NCI-H1105 (cell line): ENCODE data around the gene DDX20.
A peak's percentile ranks its signal among the peaks of the same experiment; 100 is the strongest.

Source experiments
- DNase-seq: peaks from one replicate; lab custom pipeline; 2025; lab: John Stamatoyannopoulos, UW

DDX20 gene

DNA sequence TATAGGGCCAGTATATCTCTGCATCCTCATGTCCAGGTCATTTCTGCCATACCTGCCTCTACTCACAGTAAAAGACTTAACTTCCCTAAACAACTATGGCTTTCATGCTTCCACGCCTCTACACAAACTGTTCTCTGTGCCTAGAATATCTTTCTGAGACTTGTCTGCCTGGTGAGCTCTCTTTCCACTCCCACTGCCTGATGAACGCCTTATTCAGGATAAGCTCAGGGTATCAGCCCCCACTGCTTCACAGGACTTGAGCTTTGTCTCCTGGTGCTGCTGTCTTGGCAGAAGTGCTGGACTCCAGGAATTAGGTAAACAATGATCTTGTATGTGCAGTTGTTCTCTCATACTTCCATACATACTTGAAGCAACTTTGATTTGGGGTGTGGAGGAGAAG lies 4.8 kb upstream of the DDX20 start:
- DNase-seq, result no peak

DNA sequence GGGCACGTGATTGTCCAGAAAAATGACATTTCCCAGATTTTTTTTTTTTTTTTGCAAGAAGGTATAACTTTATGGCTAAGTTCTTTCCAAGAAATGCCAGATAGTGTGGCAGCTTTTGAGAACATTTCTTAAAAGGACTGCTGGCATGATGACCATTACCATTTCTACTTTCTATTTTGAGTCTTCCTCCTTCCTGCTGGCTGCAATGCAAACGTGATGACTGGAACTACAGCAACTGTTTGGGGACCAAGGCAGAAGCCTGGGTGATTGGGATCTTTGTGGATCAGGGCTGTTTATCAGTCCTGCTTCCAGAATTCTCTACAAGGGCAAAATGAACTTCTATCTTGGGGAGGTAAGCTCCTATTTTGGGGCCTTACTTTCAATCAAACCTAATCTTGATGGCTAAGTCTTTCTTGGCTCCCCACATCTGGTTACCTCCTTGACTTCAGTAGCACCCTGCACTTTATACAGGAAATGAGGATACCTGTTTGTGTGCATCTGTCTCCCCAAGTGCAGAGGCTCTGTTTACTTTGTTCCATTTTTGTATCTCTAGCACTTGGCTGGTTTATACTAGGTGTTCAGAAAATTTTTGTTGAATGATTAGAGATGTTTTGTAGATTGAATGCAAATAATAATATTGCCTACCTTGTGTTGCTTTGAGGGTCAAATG lies 3.7 kb upstream of the DDX20 start:
- no peak for DNase-seq

DNA sequence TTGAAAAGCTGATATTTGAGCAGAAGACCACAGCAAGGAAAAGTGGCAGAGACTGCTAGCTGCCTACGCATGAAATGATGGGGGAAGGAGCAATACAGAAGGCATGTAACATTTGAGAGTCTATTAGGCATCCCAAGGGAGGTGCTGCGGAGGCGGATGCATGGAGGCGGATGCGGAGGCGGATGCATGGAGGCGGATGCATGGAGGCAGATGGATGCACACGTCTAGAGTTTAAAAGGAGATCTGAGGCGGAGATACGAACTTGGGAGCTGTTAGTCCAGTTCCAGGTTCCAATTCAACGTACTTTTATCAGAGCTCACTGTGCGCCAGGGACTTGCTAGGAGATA lies 744 bp upstream of the DDX20 start:
- peak; percentile 50 for DNase-seq

DNA sequence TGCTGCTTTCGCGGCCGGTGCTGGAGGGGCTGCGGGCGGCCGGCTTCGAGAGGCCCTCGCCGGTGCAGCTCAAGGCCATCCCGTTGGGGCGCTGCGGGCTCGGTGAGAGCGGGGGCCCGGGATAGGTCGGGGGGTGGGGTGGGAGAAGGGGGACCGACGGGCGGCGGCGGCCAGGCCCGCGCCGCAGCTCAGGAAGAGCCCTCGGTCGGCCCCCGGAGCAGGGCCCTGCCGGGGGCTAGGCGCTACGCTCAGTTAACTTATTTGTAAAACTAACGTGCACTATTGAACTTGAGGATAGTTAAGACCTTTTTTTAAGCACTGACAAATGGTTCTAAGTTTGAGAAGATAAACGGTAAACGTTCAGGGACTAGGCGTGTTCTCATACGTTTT lies 418 bp downstream of the DDX20 start:
- no peak for DNase-seq

DNA sequence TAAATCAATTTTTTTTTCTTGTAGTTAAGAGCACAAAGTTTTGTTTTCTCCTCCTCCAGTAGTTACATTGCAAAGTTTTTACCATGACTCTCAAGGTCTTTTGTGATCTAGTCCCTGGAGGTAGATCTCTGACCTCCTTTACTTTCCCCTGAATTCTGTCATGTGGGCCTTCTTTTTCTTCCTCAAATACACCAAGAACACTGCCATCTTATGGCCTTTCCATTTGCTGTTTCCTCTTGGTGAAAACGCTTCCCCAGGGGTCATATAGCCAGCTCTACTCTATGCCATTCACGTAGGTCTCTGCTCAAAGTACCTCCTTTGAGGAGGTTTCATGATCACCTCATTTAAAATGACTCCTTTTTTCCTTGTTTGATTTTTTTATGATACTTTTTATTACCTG lies 2.7 kb downstream of the DDX20 start:
- DNase-seq, result no peak

DNA sequence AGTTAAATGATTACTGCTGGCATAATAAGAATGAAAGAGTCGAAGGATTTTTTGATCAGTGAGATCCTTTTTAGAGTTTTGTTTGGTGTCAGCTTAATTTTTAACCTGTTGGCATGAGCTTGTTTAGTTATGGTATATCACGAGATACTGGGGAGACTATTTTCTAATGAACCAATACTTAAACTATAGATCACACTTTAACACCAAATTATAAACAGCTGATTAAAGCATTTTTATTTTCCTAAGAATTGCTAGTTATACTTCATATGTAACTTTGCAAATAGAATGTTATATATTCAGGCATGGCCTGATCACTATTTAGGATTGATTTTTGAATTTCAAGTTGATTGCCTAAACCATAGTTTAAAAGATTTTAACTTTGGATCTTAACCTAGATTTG lies 6.0 kb downstream of the DDX20 start:
- no peak for DNase-seq

DNA sequence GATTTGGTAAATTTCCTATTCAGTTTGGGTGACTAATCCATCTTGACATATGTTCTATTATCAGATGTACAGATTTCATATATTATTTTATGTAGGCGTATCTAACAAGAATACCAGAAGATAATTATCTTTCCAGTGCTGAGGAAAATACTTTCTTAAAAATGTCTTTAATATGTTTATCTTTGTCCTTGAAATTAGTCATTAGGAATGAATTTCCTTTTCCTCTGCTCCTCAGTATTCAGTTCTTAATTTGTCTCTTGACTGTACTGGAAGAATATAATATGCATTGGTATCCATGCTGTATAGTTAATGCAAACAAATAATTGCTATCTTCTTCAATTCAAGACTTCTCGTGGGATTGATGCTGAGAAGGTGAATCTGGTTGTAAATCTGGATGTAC lies 6.6 kb downstream of the DDX20 start:
- DNase-seq, result no peak

DNA sequence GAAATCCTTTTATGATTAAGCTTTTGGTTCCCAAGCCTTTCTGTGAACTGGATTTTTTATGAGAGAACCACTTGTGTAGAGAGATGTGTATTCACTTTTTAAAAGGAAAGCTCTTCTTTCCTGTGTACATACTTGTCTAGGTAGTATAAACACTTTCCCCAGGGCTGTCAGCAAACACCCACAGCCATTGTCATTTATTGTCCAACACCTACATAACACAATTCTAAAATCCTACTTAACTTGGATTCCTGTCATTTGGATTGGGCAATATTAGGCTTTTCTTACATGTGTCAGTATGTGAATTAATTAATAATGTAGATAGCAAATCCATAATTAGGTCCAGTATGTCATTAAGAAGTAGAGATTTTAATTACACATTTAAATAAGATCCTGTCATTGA lies 12.3 kb downstream of the DDX20 start:
- DNase-seq, result no peak

DNA sequence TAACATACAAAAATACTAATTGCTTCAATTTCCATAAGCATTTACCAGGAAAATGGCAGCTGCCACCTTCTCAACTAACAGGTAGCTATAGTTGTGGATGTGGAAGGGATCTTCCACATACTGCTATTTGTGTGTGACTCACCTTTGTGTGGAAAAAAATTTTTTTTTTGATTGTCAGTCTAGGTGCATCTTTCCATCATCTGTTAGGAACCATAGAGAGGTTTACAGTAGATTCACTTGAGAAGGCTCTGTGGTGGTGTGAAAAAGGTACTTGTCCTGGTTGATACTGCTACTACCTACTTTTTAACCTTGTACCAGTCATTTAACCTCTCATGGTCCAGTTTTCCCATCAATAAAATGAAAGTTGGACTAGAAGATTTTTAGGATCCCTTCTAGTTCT lies 12.9 kb downstream of the DDX20 start:
- no peak for DNase-seq

DNA sequence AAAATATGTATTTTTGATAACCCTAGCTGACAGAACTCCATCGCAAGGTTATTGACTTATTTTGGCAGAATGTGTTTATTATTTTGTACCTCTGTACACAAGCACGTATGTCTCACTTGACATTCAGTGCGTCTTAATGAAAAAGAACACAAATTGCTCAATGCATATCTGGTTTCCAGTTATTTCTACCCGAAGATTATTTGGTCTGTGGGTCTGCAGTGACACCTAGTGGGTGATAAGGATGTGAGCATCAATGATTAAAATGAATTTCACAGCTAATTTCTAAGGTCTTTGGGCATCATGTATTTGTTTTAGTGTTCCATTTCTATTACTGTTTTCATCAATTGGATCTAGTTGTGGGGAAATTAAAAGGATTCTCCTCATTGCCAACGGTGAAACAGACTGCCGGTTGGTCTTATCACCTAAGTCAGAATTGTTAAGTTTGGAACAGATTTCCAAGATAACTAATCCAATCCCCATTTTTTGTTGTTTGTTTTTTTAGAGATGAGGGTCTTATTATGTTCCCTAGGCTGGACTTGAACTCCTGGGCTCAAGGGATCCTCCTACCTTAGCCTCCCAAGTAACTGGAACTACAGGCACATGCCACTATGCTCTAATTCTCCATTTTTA lies 13.9 kb downstream of the DDX20 start:
- DNase-seq, result peak; percentile 68

DNA sequence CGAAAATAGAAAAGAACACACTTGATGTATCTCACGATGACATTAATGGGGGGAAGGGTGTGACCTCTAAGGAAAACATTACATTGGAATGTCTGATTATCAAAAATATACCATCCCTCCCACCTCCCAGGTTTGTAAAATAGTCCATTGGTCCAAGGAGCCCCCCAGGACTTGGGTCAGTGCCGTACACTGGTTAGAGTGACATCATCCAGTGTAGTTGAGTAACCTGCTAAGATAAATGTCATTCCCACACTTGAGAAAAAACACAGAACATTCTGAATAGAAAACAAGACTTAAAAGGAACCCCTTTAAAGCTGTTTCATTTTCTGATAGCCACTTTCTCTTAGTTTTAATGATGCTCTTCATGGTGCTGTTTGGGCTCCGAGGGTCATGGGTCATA lies 15.2 kb downstream of the DDX20 start:
- no peak for DNase-seq

DNA sequence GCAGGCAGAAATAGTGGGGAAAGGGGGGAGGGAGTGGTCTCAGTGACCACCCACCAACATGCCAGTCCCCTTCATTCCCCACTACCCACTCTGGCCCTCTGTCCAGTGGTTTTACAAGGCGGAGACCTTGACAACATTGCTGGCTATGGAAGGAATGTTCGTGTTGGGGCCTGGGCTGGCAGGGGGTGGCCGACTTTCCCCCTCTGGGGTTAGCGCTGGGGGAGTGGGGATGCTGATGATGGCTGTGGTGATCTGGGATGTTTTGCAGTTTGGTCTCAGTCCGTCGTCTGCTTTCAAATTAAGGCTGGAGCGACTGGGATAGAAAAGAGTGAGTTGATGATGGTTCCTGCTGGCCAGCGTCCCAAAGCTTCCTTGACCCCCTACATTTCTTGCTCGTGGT lies 20.3 kb downstream of the DDX20 start:
- no peak for DNase-seq

DNA sequence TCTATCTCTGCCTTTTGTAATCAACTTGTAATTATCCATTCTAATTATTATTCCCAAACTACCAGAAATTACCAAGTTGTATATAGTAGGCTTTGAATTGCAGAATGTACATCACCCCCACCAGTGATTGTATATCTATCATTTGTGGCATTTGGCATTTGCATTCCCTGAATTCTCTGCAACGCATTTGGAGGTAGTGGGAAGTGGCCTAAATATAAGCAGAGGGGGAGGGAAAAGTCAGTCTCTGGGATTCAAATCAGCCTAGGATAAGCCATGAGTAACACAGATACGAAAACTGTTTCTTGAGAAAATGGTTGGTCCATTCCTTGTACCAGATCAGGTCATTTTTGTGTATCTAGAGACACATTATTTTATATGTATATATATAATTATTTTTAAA lies 20.7 kb downstream of the DDX20 start:
- DNase-seq, result no peak

DNA sequence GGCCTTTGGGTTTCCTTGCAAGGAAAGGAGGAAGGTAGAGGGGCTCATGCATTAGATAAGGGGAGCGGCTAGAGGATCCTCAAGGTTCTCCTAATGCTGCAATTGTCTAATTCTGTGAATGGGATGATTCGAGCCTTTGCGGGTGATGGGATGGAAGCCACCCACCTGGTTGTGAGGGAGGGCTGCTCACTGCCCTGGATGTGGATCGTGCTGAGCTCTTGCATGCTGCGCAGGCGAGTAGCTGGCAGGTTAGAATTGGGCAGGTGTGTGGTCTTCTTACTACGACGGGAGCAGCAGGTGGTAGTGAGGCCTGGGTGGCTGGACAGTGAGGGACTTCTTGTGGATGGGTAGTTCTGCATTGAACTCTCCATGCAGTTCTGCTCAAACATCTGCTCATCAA lies 21.2 kb downstream of the DDX20 start:
- no peak for DNase-seq

DNA sequence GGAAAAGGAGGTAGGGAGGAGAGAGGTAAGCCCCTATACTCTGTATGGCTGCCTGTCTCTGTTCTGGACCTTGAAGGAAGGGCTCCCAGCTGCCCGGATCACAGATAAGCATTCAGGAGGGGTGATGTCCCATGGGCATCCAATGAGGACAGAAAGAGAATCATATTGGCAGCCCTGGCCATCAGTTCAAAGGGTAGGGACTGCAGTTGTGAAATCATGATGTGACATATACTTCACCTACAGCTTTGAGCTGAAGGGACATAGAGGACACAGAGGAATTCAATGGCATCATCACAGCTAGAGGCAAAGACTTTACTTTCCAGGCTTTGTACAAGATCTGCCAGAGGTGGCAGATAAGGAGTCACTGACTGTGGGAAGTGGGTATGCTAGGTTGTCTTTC lies 21.6 kb downstream of the DDX20 start:
- DNase-seq, result no peak

DNA sequence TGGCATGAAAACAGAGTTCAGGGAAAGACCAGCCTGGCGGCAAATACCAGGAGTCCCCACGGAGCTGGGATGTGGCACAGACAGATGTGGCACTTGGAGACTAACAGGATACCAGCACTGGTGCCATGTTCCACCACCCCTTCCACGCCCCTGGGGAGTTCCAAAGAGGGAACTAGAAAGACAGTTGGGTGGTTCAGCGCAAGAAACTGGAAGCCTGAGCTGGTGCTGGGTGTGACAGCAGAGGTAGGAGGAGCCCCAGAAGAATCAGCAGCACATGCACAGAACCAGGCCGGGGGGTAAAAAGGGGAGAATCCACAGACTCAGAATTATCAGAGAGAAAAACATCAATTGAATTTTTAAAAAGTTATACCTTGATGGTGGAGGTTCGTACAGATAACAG lies 22.4 kb downstream of the DDX20 start:
- DNase-seq, result no peak

DNA sequence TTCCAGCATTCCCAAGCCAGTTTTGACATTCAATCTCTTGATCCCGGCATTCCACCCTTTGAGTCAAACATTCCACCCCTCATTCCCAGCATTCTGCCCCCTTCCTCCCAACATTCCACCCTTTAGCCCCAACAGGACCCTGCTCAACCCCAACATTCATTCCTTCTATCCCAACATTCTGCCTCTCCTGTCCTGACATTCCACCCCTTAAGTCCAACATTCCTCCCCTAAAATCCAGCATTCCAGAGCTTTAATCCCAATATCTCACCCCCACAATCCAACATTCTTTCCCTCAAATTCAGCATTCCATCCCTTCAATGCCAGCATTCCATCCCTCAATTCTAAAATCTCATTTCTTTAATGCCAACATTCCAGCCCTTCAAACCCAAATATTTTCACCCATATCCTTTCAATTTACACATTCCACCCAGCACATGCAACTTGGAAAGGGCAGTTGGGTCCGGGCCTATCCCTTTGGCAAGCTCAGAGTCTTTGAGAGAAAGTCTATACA lies 22.9 kb downstream of the DDX20 start:
- DNase-seq, result no peak

DNA sequence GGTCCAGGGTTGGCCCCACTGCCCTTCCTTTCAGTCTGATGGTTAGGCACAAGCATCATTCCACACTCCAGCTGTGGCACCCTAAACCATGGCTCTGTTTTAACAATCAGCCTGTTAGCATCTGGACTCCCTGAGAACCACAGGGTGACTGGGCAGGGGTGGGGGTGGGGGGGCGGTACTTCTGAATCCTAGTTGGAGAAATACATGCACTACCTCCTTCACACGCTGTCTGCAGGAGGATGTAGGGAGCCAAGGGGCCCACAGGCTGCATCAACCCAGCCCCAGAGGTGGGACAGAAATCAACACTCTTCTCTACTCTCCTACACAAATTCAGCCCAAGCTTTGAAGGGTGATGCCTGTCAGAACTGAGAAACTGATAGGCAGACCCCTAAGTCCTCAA lies 23.8 kb downstream of the DDX20 start:
- DNase-seq, result no peak

DNA sequence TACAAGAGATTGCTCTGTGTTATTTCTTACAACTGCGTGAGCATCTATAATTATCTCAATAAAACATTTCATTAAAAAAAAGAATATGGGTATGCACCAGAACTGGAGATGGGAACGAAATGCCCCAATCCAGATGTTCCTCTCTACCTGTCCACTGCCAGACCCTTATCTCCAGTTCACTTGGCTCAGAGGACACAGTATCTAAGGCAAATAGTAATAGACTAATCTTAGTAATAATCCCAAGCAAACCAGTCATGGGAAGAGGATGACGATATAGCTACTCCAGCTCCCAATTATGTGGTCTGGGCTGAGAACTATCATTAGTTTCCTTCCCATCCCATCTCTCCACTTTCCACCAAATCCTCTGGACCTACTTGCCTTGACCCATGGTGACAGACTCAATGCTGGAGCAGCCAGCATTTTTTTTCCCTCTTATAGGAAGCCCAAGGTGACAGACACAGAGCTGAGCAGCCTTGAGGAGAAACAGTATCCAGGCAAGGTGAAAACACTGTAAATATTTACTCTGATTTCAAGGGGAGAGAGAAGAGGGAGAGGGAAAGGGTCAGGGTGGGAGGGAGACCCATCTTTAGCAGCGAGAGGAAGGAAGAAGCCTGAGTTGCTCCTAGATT lies 28.7 kb downstream of the DDX20 start:
- no peak for DNase-seq

DNA sequence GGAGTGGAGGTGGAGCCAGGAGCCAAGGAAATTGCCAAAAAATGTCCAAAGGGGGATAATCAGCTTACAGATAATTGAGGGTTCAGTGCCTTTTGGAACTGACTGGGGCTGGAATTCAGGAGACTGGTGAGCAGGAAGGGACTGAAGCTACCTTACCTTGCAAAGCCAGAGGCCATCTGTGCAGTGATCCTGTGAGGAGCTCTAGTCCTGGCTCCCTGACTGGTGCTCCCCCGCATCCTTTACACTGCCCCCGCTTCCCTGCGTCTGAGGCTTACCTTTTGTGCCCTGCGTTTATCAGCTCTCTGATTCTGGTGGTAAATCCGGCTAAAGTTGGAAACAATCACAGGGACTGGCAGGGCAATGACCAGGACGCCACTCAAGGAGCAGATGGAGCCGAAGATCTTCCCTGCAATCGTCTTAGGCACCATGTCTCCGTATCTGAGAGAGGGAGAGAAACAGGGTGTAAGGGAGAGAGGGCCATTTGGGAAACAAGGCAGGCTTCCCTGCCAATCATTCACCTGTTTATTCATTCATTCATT lies 31.0 kb downstream of the DDX20 start:
- no peak for DNase-seq

DNA sequence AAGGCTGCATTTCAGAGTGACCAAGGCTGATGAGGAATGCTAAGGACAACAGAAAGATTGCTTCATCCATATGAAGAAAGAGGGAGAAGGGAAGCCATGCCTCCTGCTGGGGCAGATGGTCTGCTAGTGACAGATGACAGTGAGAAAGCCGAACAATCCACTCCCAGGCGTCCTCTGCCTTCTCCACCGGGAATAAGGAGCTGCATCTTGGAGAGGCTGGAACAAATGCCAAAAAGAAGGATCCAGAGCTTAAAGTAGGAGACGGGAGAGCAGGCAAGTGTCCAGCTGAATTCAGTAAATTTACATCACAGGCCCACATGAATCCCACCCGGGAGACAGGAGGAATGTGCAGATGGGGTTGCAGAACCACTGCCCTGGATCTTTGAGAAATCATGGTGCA lies 33.4 kb downstream of the DDX20 start:
- no peak for DNase-seq

DNA sequence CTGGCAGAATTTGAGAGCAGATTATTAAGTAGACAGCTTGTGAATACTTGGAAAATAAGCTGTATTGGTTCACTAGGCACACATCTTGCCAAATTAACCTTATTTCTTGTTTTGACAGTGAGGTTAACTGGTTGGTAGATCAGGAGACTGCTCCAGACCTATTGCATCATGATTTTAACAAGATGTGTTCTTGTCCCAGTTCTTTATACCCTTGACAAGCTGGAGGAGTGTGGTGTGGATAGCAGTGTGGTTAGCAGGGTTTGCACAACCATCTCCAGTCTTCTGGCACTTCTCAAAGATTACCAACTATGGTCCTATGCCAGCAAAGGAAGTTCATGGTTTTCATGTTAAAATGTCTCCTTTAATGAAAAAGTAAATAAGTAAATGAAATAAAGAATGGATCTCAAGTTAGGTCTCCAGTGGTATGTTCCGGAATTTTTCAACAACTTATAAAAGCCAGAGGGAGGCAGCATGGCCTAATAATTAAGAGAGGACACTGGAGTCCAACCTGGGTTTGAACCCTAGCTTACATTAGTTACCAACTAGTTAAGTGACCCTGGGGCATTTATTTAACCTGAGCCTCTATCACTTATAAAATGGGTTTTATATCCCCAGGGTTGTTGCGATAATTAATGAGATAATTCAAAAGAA lies 34.1 kb downstream of the DDX20 start:
- no peak for DNase-seq

DNA sequence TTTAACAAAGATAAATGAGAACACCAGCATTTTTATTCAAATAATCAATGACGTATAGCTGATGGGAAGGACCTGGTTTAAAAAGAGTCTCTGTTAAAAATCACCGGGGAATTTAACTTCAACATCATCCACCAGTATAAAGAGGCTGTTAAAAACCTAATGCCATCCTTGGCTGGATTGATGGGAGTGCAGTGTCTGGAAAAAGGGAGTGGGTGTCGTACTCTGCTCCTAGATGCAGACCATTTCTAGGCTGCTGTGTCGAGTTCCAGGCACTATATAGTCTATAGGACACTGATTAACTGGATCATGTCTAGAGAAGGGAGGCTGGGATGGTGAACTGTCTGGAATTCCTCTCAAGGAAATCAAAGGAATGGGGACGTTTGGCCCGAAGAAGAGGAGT lies 36.1 kb downstream of the DDX20 start:
- DNase-seq, result no peak
